AG08396 (cell line): Measurements from ENCODE around the gene ZGRF1.
"Not testable (repeated sequence)": the region's sequence is repeated elsewhere in the genome, so short reads cannot be mapped to it uniquely, and the experiment has no call there.

Experiments used
- DNase-seq: peaks from one replicate; pipeline ENCODE4 v3.0.0; 2012; ENCODE audit warnings: low spot score, mixed read lengths

The ZGRF1 gene

GRCh38 chr4:112515198-112516065 lies 121.3 kb downstream of the ZGRF1 start:
- DNase-seq = peak; percentile 65

GRCh38 chr4:112514647-112515197 lies 122.0 kb downstream of the ZGRF1 start:
- DNase-seq = no peak

DNA sequence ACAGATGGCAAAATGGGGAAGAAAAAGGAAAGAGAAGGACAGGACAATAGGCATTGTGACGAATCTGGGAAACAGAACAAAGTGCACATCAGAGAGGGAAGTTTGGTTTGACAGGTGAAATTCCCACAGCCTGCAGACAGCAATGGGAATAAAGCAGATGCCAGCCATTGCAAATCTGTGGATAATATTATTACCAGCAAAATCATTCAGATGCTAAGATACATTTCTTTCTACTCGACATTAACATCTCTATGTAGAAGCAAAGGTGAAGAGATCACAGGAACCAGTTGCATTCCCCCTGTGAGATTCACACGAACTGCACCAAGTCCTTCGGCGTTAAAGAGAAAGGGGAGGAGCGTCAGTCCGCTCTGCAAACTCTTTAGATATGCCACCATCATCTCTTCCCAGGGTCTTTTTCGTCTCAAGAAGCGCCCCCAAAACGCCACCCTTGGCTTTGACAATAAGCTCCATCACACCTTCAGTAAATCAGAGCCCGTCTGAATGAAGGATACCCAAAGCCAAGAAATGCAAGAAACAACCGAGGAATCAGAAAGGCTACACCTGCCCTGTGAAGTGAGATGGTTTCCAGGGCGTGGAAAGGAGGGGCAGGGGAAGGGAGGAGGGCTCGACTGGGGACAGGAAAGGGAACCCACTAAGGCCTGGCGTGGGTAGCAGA lies 122.6 kb downstream of the ZGRF1 start:
- no peak for DNase-seq

DNA sequence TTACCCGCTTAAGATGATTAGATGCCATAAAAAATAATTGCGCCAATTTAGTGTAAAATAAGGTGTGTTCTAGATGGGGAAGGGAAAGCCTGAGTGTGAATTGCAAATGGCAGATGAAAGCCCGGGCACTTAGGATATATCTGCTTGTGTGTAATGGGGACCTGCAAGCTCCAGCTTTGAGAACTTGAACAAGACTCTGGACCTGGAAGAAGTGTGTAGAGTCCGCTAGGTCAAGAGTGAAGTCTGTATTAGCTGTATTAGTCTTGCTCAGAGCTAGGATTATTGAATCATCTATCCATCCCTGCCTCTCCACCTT lies 124.9 kb downstream of the ZGRF1 start:
- no peak for DNase-seq

GRCh38 chr4:112511093-112511802 lies 125.5 kb downstream of the ZGRF1 start:
- no peak for DNase-seq

- no peak for DNase-seq
These were observed 126.2 kb downstream of the ZGRF1 start for GRCh38 chr4:112510291-112511092.

DNA sequence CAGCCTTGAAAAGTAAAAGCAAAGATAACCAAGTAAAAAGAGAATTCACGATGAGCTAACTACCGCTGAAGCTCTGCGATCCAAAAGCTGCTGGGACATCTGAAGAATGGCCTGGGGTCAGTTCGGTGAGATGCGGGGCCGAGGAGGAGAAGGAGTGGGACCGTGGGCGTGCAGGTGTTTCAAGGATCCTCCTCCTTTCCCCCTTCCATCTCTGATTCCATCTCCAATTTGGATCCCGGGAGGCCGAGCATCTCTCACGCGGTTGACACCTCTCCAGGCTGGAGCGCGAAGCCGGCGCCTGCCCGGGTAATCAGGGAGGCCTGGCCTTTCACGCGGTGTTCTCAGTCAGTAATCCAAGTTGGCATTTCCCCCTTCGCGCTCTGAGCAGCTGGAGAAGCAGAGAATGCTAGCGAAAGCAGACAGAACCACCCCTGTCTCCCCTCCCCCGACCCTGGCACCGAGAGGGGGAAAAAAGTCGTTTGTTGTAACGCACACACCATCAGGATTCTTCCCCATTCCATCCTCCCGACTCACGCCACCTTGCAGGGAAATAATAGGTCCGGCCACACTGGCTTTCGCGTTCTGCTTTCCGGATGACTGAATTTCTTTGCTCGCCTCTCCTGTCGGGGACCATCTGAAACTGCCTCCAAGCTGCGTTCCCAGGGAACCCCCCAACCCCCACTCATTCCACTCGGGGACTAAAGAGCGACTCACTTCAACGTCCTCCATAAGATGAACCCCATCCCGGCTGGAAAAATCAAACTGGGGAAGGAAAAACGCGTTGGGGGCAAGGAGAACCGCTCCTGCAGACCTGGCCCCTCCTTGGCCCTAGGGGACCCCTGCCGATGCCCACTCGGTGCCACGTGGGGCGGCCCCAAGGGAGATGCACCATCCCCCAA lies 127.2 kb downstream of the ZGRF1 start:
- DNase-seq = no peak

- no peak for DNase-seq
These were observed 128.4 kb downstream of the ZGRF1 start for GRCh38 chr4:112508356-112508755.

GRCh38 chr4:112504807-112505206 lies 131.9 kb downstream of the ZGRF1 start:
- no peak for DNase-seq

DNA sequence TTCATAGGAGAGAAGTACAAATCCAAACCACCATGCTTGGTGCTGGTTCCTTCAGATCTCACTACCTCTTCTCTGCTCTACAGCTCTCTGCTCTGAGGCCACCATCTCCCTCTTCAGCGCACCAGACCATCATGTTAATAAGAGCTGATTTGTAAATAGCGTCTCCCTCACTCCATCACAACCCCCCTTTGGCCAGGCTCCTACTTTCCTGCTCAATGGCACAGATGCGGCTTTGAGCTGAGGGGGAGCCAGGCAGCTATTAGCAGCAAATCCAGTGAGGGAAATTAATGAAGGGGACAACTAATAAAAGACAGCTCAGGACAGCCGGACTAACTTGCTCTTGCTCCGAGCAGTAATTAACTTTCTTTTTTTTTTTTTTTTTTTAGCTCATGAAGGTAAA lies 133.8 kb downstream of the ZGRF1 start:
- DNase-seq = no peak

GRCh38 chr4:112492321-112492720 lies 144.4 kb downstream of the ZGRF1 start:
- DNase-seq = no peak

- DNase-seq = not testable (repeated sequence)
These were observed 145.9 kb downstream of the ZGRF1 start for GRCh38 chr4:112490808-112491207.
